Limb (tissue), 2 donors: ENCODE results near the gene PCOLCE2.
A peak's percentile ranks its signal among the peaks of the same experiment; 100 is the strongest.
"Not testable (repeated sequence)": the region's sequence is repeated elsewhere in the genome, so short reads cannot be mapped to it uniquely, and the experiment has no call there.

ENCODE experiments used
- DNase-seq, 2 donors: peaks; one replicate each; pipeline ENCODE4 v3.0.0-alpha.2; 2016; ENCODE audit errors: extremely low spot score in 2 of 2

PCOLCE2 gene

GRCh38 chr3:142898346-142899213, 9.7 kb upstream of the PCOLCE2 start:
- DNase-seq, result no peak

- DNase-seq, result no peak
Measured at GRCh38 chr3:142897807-142898206, 8.9 kb upstream of the PCOLCE2 start.

- DNase-seq, result no peak
Measured at GRCh38 chr3:142896996-142897395, 8.1 kb upstream of the PCOLCE2 start.

DNA sequence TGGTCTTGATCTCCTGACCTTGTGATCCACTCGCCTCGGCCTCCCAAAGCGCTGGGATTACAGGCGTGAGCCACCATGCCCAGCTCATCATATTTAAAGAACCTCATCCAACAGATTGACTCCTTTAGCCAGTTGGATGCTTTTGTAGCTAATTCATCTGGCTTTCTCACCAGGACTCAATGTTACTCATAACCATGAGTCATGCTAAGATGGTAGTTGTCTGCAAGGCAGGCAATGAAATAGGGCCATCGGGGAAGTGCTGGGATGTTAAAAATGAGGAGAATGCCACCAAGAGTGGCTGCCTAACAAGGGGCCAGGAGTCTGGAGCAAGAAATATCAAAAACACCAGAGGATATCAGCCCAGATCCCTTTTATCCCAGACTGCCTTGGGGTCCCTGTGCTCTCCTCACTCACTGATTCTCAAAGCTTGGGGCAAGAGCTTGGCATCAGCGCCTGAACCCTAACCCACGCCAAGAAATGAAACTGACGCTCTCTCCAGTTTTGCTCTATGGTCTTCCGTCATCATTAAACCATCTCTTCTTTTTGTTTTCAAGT, 7.4 kb upstream of the PCOLCE2 start:
- no peak for DNase-seq

GRCh38 chr3:142894493-142894892, 5.6 kb upstream of the PCOLCE2 start:
- no peak for DNase-seq

DNA sequence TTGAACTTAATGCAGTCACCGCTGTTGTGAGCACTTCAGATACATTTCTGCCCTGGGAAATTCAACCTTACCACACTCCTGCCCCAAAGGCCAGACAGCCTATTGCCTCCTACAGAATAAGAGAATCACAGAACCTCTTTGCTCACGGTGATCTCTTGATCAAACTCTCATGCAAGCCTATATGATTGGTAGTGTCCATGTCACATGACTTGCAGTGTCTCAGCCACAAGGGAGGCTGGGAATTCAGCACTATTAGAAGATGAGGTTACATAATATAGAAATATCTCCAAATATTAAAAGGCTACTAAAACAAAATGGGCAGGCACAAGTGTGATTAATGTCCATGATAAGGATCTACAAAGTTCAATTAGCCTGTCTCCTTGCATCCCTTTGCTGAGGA, 3.8 kb upstream of the PCOLCE2 start:
- no peak for DNase-seq

- DNase-seq, result no peak
Measured at GRCh38 chr3:142890592-142890991, 1.7 kb upstream of the PCOLCE2 start.

DNA sequence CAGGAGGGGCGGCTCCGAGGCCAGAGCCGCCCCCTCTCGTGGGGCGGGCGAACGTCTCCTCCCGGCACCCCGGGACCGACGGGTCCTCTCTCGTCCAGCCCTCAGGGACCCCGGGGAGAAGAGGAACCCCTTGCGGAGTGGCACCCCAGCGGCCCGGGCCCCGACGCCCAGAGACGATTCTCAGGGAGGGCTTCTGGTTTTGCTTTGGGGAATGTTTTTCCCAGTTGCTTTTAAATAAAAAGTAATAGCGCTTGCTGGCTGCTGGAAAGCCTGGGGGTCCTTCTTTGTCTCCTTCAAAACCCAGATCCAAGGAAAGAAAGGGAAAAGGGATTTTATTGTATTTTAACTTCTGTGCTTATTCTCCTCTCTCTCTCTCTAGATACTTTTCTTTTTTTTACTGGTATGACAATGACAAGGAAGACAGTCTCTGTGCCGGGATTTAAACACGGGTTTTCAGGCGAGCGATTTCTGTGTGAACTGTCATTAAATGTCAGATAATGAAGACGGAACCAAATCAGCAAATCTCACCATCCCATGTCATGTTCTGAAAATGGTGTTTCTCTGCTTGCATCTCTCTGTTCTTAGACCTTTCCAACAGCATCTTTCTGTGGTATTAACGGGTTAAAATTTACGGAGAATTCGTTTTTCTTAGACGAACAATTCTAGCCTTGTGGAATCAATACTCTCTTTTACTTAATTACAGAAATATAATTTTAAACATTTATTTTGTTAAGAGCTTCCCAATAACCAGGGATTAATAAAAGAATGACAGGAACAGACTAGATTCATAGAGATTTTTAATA, 530 bp upstream of the PCOLCE2 start:
- DNase-seq, result no peak

- DNase-seq, result peak; percentile 22 to 70
Measured at GRCh38 chr3:142888099-142888480, 793 bp downstream of the PCOLCE2 start.

DNA sequence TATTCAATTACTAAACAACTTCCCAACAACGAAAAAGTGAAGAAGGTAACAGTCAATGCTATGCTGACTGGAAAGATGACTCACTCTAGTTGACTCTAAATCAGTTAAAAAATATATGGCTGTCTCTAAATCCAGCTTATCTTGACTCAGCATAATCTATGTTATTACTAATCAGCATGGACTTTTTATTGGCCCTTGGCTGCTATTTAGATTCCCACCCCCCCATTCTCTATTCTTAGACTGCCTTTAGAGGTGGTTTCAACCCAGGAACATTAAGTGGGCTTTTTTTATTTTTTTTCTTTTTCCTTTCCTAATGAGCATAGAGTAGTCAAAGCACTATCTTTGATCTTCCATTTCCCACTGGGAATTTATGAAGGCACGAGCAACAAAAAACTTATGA, 1.9 kb downstream of the PCOLCE2 start:
- DNase-seq, result no peak

DNA sequence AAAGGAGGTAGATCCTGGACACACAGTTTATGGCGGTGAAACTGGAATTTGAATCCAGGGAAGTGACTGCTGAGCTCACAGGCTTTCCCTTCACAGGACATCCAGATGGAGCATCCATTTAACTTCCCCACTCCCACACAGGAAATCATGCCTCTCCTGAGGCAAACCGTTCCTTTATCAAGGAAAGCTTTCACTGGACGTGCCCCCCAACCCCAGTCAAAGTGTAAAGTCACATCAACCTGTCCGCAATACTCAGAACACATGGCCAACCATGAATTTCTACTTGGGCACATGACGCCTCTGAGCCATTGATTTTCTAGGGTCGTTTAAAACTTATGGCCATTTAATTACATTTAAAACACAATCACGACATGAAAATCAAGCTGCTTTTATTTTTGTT, 2.9 kb downstream of the PCOLCE2 start:
- DNase-seq, result no peak

GRCh38 chr3:142884531-142884930, 4.4 kb downstream of the PCOLCE2 start:
- no peak for DNase-seq

GRCh38 chr3:142883534-142883933, 5.3 kb downstream of the PCOLCE2 start:
- not testable (repeated sequence) for DNase-seq

DNA sequence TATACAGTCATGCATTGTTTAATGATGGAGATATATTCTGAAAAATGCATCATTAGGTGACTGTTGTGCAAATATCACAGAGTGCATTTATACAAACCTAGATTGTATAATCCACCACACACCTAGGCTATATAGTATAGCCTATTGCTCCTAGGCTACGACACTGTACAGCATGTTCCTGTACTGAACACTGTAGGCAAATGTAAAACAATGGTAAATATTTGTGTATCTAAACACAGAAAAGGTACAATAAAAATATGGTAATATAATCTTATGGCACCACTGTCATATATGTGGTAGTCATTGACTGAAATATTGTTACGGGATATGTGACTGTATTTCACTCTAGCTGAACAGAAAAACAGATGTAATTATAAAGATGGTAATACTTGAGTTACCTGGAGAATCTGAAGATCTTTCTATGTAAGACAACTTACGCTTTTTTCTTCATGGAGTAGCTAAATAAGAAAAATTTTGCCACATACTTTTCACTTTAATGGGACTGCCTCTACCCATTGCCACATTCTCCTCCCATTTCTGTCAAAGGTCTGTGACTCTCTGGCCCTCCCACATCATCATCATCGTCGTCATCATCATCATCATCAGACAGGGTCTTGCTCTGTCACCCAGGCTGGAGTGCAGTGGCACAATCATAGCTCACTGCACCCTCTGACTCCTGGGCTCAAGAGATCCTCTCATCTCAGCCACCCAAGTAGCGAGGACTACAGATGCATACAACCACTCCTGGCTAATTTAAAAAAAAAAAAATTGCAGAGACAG, 7.2 kb downstream of the PCOLCE2 start:
- DNase-seq, result no peak

DNA sequence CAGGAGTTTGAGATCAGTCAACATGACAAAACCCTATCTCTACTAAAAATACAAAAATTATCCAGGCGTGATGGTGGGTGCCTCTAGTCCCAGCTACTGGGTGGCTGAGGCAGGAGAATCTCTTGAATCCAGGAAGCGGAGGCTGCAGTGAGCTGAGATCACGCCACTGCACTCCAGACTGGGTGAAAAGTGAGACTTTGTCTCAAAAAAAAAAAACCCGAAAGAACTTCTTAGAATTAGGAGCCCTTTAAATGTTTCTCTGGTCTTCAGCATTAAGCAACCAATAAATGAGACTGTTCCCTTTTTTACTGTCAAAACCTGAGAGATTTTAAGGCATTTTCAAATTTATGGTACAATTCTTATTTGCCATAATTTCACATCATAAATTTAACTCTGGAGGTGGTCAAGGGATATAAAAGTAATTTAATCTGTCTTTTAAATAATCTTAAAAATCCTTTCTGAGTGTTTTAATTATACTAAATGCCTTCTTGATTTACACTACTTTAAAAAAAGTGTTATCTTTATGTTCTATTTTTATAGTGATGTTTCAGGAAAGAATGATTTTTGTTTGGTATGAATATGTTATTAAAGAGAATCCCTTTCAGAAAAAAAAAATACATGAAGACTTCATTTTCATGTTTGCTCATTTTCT, 10.1 kb downstream of the PCOLCE2 start:
- DNase-seq, result no peak

DNA sequence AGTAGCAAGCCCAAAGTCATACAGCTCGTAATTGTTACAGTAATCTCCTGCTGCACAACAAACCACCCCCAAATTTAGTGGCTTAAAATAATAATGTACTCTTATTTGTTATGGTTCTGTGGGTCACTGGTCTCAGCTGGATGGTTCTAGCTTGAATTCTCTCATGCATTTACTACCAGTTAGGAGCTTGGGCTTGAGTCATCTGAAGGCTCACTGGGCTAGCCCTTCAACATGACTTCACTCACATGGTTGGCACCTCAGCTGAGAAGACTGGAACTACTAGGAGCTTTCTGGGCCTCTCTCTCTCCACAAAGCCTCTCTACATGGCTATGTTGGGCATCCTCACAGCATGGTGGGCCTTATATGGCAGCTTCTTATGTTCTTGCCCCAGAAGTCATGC, 12.5 kb downstream of the PCOLCE2 start:
- no peak for DNase-seq

DNA sequence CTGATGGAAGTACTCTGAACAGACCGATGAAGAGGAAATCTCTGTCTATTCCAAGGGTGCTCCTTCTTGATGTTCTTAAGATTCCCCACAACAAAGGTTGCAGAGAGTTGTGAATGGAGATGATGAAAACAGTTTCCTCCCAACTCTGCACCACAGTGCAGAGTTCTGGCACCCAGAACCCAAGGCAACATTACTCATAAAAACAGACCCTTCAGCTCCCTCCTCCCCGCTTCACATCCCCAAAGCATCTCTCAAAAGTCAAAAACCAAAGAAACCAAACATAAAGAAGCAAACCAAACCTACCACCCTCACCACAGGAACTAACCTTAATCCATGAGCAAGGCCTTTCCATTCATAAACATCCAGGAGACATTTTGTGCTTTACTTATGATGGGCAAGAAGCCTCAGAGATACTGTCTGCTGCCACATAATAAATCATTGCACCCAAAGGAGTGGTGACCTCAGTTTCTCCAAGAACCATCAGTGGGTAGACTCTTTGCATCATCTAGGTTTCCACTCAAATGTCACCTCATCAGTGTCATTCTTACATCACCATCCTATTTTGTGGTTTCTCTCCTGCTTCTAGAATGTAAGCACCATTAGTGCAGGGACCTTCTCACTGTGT, 13.2 kb downstream of the PCOLCE2 start:
- no peak for DNase-seq

- DNase-seq, result no peak
Measured at GRCh38 chr3:142875099-142875498, 13.8 kb downstream of the PCOLCE2 start.

GRCh38 chr3:142868382-142868781, 20.5 kb downstream of the PCOLCE2 start:
- not testable (repeated sequence) for DNase-seq

GRCh38 chr3:142866841-142867631, 21.8 kb downstream of the PCOLCE2 start:
- DNase-seq, result no peak
